CMK (cell line): ENCODE data around the gene ZSCAN1.

Source experiments
- DNase-seq: peaks from one replicate; pipeline ENCODE4 v3.0.0-alpha.2; 2010; ENCODE audit warnings: low read depth

Gene ZSCAN1

GRCh38 chr19:58084596-58085347 is 50.9 kb downstream of the ZSCAN1 start:
- DNase-seq = no peak

GRCh38 chr19:58085348-58085875 is 51.6 kb downstream of the ZSCAN1 start:
- no peak for DNase-seq

- no peak for DNase-seq
These were observed 53.2 kb downstream of the ZSCAN1 start for GRCh38 chr19:58086825-58087710.

- no peak for DNase-seq
These were observed 54.8 kb downstream of the ZSCAN1 start for GRCh38 chr19:58088521-58089052.

- no peak for DNase-seq
These were observed 56.0 kb downstream of the ZSCAN1 start for GRCh38 chr19:58089846-58090245.

- DNase-seq = no peak
These were observed 57.6 kb downstream of the ZSCAN1 start for GRCh38 chr19:58091251-58091995.

- DNase-seq = no peak
These were observed 59.2 kb downstream of the ZSCAN1 start for GRCh38 chr19:58093071-58093470.

GRCh38 chr19:58095328-58095727 is 61.5 kb downstream of the ZSCAN1 start:
- no peak for DNase-seq

GRCh38 chr19:58096884-58097283 is 63.1 kb downstream of the ZSCAN1 start:
- no peak for DNase-seq

GRCh38 chr19:58097349-58097748 is 63.5 kb downstream of the ZSCAN1 start:
- DNase-seq = no peak

GRCh38 chr19:58097781-58098681 is 64.2 kb downstream of the ZSCAN1 start, which contains the start of gene ZSCAN18:
ZSCAN18 (minus strand) TSS chr19:58098231; CDS start chr19:58090267, 7,964 bp downstream.
- no peak for DNase-seq

- DNase-seq = no peak
These were observed 64.8 kb downstream of the ZSCAN1 start for GRCh38 chr19:58098682-58098998.
